Small intestine (tissue), 7 donors: Measurements from ENCODE around the gene HBM. TPM values are rescaled to one million over a fixed set of nuclear protein-coding genes. Genes with fewer than 3 reads are reported as not detected.

ENCODE experiments used
- DNase-seq, 2 donors: peaks; one replicate each; pipeline versions ENCODE4 v3.0.0 to v3.0.0-alpha.2; 2013
- FAIRE-seq: peaks from 2 replicates; lab custom pipeline; 2012; peaks lifted over from hg19 to GRCh38; lab: Jason Lieb, UNC
- H3K27ac ChIP-seq, 3 donors: one replicate each; pipeline ENCODE4 v1.5.1; 2013; ENCODE audit warnings: low read length in 2 of 3, mild to moderate bottlenecking in 2 of 3, control low read depth in 1 of 3, inconsistent platforms in 1 of 3, low read depth in 1 of 3, moderate library complexity in 1 of 3
- H3K27me3 ChIP-seq, 3 donors: one replicate each; pipeline ENCODE4 v1.6.1; 2013; ENCODE audit warnings: low read length in 3 of 3, inconsistent platforms in 1 of 3; ENCODE audit not compliant: control insufficient read depth in 3 of 3, insufficient read depth in 3 of 3
- H3K36me3 ChIP-seq, 3 donors: one replicate each; pipeline ENCODE4 v1.6.1; 2013; ENCODE audit warnings: low read length in 3 of 3, inconsistent platforms in 1 of 3, low read depth in 1 of 3, mild to moderate bottlenecking in 1 of 3, moderate library complexity in 1 of 3; ENCODE audit not compliant: control insufficient read depth in 3 of 3, insufficient read depth in 2 of 3
- H3K4me1 ChIP-seq, 3 donors: one replicate each; pipeline ENCODE4 v1.6.1; 2013; ENCODE audit warnings: low read length in 2 of 3, inconsistent platforms in 1 of 3, low read depth in 1 of 3, mild to moderate bottlenecking in 1 of 3, moderate library complexity in 1 of 3; ENCODE audit not compliant: control insufficient read depth in 3 of 3, insufficient read depth in 2 of 3
- H3K4me3 ChIP-seq, 3 donors: one replicate each; pipeline ENCODE4 v1.5.1; 2013; ENCODE audit warnings: low read length in 3 of 3, control low read depth in 1 of 3, inconsistent platforms in 1 of 3, low read depth in 1 of 3, mild to moderate bottlenecking in 1 of 3, moderate library complexity in 1 of 3
- H3K9me3 ChIP-seq, 2 donors: one replicate each; pipeline ENCODE4 v1.6.1; 2013; ENCODE audit warnings: low read depth in 1 of 2, low read length in 1 of 2; ENCODE audit not compliant: control insufficient read depth in 2 of 2, insufficient read depth in 1 of 2
- WGBS, 3 donors: extraction: QIAGEN DNeasy Blood & Tissue Kit; methylation state at CpG; one replicate each; pipeline ENCODE4 v1.1.7; 2013; 5-methylcytosine and 5-hydroxymethylcytosine counted together
- polyA plus RNA-seq, 4 donors: library from polyadenylated mRNA; stranded (reverse) in 3 of 4; unstranded in 1 of 4; fragments of 200-250 nt in 3 of 4; fragments of 120-200 nt in 1 of 4; gene quantifications; one replicate each; pipeline versions ENCODE4 v1.2.1 to v1.2.3, GENCODE V29; 2013
- donor health status: healthy with polysubstance abuse.
- donor health status: control.
- donor health status: control.
- donor health status: Bipolar disorder and iron deficiency.
- donor health status: healthy.

HBM gene
- polyA plus RNA-seq, 4 donors: 1.8 TPM; not detected in 3

DNA sequence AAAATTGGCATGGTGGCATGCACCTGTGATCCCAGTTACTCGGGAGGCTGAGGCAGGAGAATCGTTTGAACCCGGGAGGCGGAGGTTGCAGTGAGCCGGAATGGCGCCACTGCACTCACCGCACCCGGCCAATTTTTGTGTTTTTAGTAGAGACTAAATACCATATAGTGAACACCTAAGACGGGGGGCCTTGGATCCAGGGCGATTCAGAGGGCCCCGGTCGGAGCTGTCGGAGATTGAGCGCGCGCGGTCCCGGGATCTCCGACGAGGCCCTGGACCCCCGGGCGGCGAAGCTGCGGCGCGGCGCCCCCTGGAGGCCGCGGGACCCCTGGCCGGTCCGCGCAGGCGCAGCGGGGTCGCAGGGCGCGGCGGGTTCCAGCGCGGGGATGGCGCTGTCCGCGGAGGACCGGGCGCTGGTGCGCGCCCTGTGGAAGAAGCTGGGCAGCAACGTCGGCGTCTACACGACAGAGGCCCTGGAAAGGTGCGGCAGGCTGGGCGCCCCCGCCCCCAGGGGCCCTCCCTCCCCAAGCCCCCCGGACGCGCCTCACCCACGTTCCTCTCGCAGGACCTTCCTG is 14.4 kb downstream of the HBM start, which contains the start of gene HBQ1:
Gene HBQ1 (plus strand): TSS at position 359 of the 575 bp plus-strand sequence. CDS start 28 bp downstream, at position 387.
- DNase-seq: peak in 1 of 2 donors; percentile 46
- H3K4me3 ChIP-seq: peak within 1 kb of the TSS in 1 of 3 donors; percentile 31

DNA sequence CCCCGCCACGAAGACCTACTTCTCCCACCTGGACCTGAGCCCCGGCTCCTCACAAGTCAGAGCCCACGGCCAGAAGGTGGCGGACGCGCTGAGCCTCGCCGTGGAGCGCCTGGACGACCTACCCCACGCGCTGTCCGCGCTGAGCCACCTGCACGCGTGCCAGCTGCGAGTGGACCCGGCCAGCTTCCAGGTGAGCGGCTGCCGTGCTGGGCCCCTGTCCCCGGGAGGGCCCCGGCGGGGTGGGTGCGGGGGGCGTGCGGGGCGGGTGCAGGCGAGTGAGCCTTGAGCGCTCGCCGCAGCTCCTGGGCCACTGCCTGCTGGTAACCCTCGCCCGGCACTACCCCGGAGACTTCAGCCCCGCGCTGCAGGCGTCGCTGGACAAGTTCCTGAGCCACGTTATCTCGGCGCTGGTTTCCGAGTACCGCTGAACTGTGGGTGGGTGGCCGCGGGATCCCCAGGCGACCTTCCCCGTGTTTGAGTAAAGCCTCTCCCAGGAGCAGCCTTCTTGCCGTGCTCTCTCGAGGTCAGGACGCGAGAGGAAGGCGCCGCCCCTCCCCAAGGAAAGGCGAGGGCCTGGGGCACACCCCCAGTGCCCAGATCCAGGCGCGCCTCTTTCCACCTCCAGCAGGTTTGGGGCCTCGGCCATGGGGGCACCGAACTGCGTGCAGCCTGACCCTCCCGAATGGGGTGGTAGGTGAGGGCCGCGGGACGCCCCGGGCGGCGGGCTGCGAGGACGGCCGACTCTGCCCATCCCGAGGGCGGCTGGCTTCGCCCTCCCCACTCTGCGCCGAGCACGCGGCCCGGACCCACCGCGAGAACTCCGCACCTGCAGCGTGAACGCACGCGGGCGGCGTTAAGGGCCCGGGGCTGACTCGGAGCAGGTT is 15.1 kb downstream of the HBM start:
- WGBS, 3 donors: 0 to 3% (median 2%) methylated on average over 54 to 89 of the region's 89 CpGs
- H3K27ac ChIP-seq: no peak overlapping the region
- peaks cover 10 to 37% (median 11%) of the 10 kb centered on the region in 3 donors for H3K27me3 ChIP-seq
- H3K4me3 ChIP-seq: peak overlapping the region in 1 of 3 donors; percentile 31
- H3K36me3 ChIP-seq: peaks cover 0 to 12% (median 0%) of the 10 kb centered on the region in 3 donors
- H3K9me3 ChIP-seq: peaks cover 0 to 4% of the 10 kb centered on the region in 2 donors
- peaks cover 0 to 10% (median 2%) of the 10 kb centered on the region in 3 donors for H3K4me1 ChIP-seq
- DNase-seq: peak; percentile 59 to 85
- no peak for FAIRE-seq

More for the DNA sequence above, 14.4 kb downstream of the HBM start, which contains the start of gene HBQ1:
- Histone ChIP-seq H3K36me3 (peaks cover 0 to 9% (median 0%) of the 10 kb centered on the region in 3 donors), H3K27me3 (peaks cover 10 to 43% (median 15%) of the 10 kb centered on the region in 3 donors), H3K9me3 (peaks cover 0 to 4% of the 10 kb centered on the region in 2 donors), H3K4me1 (peaks cover 0 to 10% (median 2%) of the 10 kb centered on the region in 3 donors), H3K27ac (no peak within 1 kb of the TSS)
- WGBS, 3 donors: 8 to 15% (median 14%) methylated on average over 26 to 59 of the region's 59 CpGs
- FAIRE-seq: no peak

DNA sequence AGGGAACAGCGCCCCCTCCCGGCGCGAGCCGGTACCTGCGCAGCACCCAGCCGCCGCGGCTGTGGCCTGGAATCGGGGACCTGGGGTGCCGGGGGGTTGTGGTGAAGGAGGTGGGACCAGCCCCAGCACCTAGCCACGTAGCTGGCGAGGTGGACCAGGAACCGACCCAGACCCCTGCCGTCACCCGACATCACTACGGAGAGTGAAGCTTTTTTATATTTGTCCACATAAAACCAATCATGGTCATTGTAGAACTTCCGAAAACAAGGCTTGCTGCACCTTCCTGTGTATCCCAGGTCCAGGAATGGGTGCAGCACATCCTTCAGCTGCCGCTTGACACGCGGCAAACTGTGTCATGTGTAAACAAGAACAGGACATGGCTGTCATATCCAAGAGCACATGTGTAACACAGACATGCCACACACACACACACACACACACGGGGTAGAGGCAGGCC is 15.8 kb downstream of the HBM start:
- Histone ChIP-seq H3K4me3 (no peak overlapping the region), H3K4me1 (peaks cover 0 to 10% (median 2%) of the 10 kb centered on the region in 3 donors), H3K9me3 (peaks cover 0 to 4% of the 10 kb centered on the region in 2 donors), H3K27ac (no peak overlapping the region), H3K27me3 (peaks cover 10 to 36% (median 11%) of the 10 kb centered on the region in 3 donors), H3K36me3 (peaks cover 0 to 12% (median 0%) of the 10 kb centered on the region in 3 donors)
- DNase-seq (no peak), FAIRE-seq (no peak)
- 4 to 8% (median 5%) methylated on average over 20 to 22 of the region's 22 CpGs for WGBS, 3 donors

DNA sequence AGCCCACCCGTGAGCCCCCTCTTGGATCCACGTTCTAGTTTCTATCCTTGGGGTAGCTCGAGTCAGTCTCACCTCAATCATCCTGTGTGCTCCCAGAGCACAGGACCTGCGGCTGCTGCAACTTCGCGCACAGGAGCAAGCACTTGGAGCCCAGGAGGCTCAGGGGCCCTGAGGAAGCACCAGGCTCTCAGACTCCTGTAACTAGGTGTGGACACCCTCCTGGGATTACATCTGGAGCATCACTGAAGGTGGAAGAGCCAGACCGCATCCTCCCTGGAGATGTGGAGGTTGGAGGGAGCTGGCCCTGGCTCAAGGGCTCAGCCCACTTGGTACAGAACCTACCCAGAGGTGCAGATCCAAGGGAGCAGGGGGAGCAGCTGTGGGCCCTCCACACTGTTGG is 17.2 kb downstream of the HBM start:
- FAIRE-seq (no peak), DNase-seq (no peak)
- Histone ChIP-seq H3K9me3 (peaks cover 0 to 4% of the 10 kb centered on the region in 2 donors), H3K36me3 (peaks cover 0 to 23% (median 3%) of the 10 kb centered on the region in 3 donors), H3K27ac (no peak overlapping the region), H3K4me3 (no peak overlapping the region), H3K4me1 (peaks cover 0 to 10% (median 2%) of the 10 kb centered on the region in 3 donors), H3K27me3 (peaks cover 6 to 25% (median 10%) of the 10 kb centered on the region in 3 donors)
- 72 to 79% (median 75%) methylated on average over 7 of the region's 7 CpGs for WGBS, 3 donors

DNA sequence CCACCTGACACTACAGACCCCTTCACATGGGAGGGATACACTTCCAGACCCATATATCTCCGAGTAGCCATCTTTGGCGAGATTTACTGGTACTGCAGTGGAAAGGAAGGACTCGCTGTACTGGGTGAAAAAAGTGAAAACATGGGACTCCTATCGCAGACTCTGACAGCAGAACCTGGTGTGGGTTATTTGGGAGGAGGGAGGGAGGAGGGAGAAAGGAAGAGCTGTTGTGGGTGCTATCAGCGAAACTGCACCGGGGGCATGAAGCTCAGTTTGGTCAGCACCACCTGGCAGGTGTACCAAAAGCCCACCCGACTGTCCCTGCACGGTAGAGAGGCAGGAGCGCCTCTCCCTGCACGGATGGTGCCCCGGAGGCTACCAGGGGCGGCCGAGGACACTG is 19.4 kb downstream of the HBM start:
- no peaks in the 10 kb centered on the region for H3K9me3 ChIP-seq
- no peak for FAIRE-seq
- H3K27me3 ChIP-seq: peaks cover 0 to 4% (median 4%) of the 10 kb centered on the region in 3 donors
- H3K27ac ChIP-seq: no peak overlapping the region
- H3K4me1 ChIP-seq: peaks cover 0 to 10% (median 2%) of the 10 kb centered on the region in 3 donors
- DNase-seq: no peak
- 87 to 92% (median 92%) methylated on average over 12 to 13 of the region's 13 CpGs for WGBS, 3 donors
- peaks cover 7 to 44% (median 18%) of the 10 kb centered on the region in 3 donors for H3K36me3 ChIP-seq
- H3K4me3 ChIP-seq: no peak overlapping the region

DNA sequence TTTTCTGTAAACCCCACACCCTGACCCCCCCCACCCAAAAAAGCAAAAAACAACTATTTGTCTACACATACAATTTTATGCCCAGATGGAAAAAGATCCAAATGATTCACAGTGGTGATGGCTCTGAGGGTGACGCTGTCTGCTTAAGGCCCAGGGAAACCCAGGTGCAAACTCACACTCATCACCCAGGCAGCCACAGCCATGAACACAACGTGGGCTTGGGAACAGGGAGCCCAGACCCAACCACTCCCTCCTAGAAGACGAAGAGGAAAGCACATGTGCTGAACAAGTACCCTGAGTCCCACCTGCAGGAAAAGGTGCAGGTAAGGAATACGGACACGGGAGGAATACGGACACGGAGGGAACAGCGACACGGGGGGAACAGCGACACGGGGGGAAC is 19.9 kb downstream of the HBM start:
- H3K9me3 ChIP-seq: no peaks in the 10 kb centered on the region
- no peak for FAIRE-seq
- peaks cover 8 to 49% (median 21%) of the 10 kb centered on the region in 3 donors for H3K36me3 ChIP-seq
- no peak for DNase-seq
- H3K27ac ChIP-seq: no peak overlapping the region
- H3K4me3 ChIP-seq: no peak overlapping the region
- H3K4me1 ChIP-seq: peaks cover 0 to 7% (median 2%) of the 10 kb centered on the region in 3 donors
- peaks cover 0 to 4% (median under 1%) of the 10 kb centered on the region in 3 donors for H3K27me3 ChIP-seq
- 74 to 89% (median 87%) methylated on average over 10 to 11 of the region's 11 CpGs for WGBS, 3 donors

DNA sequence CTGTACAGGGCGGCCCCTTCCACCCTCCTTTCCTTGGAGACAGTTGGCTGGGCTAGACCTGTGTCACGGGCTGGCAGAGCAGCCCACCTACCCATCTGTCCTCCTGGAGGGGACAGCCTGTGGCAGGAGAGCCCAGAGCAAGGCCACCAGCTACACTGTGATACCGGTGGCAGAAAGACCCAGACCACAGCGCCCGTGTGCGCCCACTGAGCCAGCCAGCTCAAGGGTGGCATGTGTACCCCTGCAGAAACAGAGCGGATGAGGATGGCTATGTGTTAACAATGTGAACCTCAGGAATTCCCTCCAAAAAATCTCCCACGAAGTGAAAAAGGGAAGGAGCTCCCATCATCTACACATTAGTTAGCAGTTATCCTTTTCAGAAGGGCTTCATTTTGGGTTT is 21.6 kb downstream of the HBM start:
- Histone ChIP-seq H3K27ac (no peak overlapping the region), H3K27me3 (no peaks in the 10 kb centered on the region), H3K36me3 (peaks cover 10 to 65% (median 29%) of the 10 kb centered on the region in 3 donors), H3K9me3 (no peaks in the 10 kb centered on the region), H3K4me1 (no peaks in the 10 kb centered on the region), H3K4me3 (no peak overlapping the region)
- FAIRE-seq: no peak
- DNase-seq: no peak
- WGBS, 3 donors: 96 to 97% (median 97%) methylated on average over 8 of the region's 8 CpGs

DNA sequence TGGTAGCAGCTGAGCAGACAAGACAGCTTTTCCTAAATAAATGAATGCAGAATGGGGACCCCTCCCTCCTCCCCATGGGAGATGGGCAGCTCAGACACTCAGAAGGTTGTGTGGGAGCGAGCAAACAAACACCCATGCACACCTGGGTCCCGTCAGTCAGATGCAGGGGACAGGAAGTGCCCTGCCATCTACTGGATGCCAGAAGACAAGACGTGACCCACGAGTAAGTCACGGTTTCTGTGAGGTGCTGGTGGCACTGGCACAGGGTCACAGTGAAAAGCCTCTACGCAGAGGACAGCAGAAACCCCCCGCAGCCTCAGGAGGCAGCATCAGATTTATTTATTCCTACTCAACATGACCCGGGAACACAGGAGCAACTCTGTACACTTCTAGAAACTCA is 22.9 kb downstream of the HBM start:
- Histone ChIP-seq H3K4me3 (no peak overlapping the region), H3K36me3 (peaks cover 13 to 75% (median 31%) of the 10 kb centered on the region in 3 donors), H3K9me3 (no peaks in the 10 kb centered on the region), H3K27ac (no peak overlapping the region), H3K27me3 (no peaks in the 10 kb centered on the region), H3K4me1 (no peaks in the 10 kb centered on the region)
- DNase-seq: no peak
- 63 to 71% (median 65%) methylated on average over 8 of the region's 8 CpGs for WGBS, 3 donors
- FAIRE-seq: no peak
